SU-DHL-6 (cell line): ENCODE data around the gene RUNX1.

Experiments used
- H2AFZ ChIP-seq: fragments of 200-600 bp; sonication (generic); 2 replicates; pipeline ENCODE4 v1.6.1; 2014; ENCODE audit warnings: low read depth, mild to moderate bottlenecking, moderate library complexity, mixed read lengths, antibody characterized with exemption, low read length; ENCODE audit not compliant: severe bottlenecking
- H3F3A ChIP-seq: fragments of 200-600 bp; shearing (Covaris generic); 2 replicates; pipeline ENCODE4 v1.6.0; 2016; ENCODE audit warnings: antibody characterized with exemption, mild to moderate bottlenecking; ENCODE audit not compliant: insufficient read depth
- H3K27ac ChIP-seq: fragments of 200-600 bp; sonication (generic); 2 replicates; pipeline ENCODE4 v1.5.1; 2016; ENCODE audit warnings: low read depth, mild to moderate bottlenecking, low read length, moderate library complexity, mixed read lengths
- H3K27me3 ChIP-seq: fragments of 200-600 bp; sonication (generic), shearing (Covaris generic); 2 replicates; pipeline ENCODE4 v1.6.0; 2014; ENCODE audit warnings: mild to moderate bottlenecking, low read length
- H3K36me3 ChIP-seq: fragments of 200-600 bp; sonication (generic); 2 replicates; pipeline ENCODE4 v1.6.1; 2014; ENCODE audit warnings: mild to moderate bottlenecking, low read length, mixed read lengths
- H3K4me2 ChIP-seq: fragments of 300-600, 200-600 bp; shearing (Covaris generic), sonication (generic); 2 replicates; pipeline ENCODE4 v1.6.0; 2014; ENCODE audit warnings: low read length, low read depth, mild to moderate bottlenecking; ENCODE audit not compliant: poor library complexity, severe bottlenecking
- H3K4me3 ChIP-seq: fragments of 200-600 bp; sonication (generic); 2 replicates; pipeline ENCODE4 v1.5.1; 2014; ENCODE audit warnings: antibody characterized with exemption, low read length, mild to moderate bottlenecking, mixed read lengths; ENCODE audit not compliant: insufficient read depth, poor library complexity, severe bottlenecking
- H3K79me2 ChIP-seq: fragments of 200-600 bp; sonication (generic); 2 replicates; pipeline ENCODE4 v1.6.1; 2014; ENCODE audit warnings: mild to moderate bottlenecking, low read length, moderate library complexity; ENCODE audit not compliant: insufficient read depth
- H3K9ac ChIP-seq: fragments of 200-600 bp; sonication (generic); 2 replicates; pipeline ENCODE4 v1.7.0; 2014; ENCODE audit warnings: mild to moderate bottlenecking, low read length
- H3K9me2 ChIP-seq: fragments of 200-600 bp; sonication (generic); replicated peaks from 2 replicates; pipeline ENCODE4 v1.6.1; 2014; ENCODE audit warnings: low read length; ENCODE audit not compliant: insufficient read depth
- H3K9me3 ChIP-seq: fragments of 200-600 bp; sonication (generic); 2 replicates; pipeline ENCODE4 v1.6.1; 2014; ENCODE audit warnings: low read length, mixed read lengths; ENCODE audit not compliant: insufficient read depth
- H4K20me1 ChIP-seq: fragments of 200-600 bp; sonication (generic); 2 replicates; pipeline ENCODE4 v1.6.1; 2014; ENCODE audit warnings: low read depth, mild to moderate bottlenecking, antibody characterized with exemption, low read length, moderate library complexity, mixed read lengths
- EZH2phosphoT487 ChIP-seq: fragments of 200-600 bp; sonication (generic), shearing (Covaris generic); conservative IDR thresholded peaks from 2 replicates; pipeline ENCODE4 v1.6.1; 2018; ENCODE audit warnings: mild to moderate bottlenecking, antibody characterized with exemption, low read length, moderate library complexity, mixed read lengths
- TF ChIP-seq, protein P1 (sequence below): fragments of 200-600 bp; sonication (generic); IDR thresholded peaks from one replicate; pipeline ENCODE4 v1.5.1; 2017; ENCODE audit warnings: antibody characterized with exemption, mild to moderate bottlenecking, low read length, moderate library complexity; ENCODE audit not compliant: insufficient read depth, poor library complexity, severe bottlenecking

The RUNX1 gene

DNA sequence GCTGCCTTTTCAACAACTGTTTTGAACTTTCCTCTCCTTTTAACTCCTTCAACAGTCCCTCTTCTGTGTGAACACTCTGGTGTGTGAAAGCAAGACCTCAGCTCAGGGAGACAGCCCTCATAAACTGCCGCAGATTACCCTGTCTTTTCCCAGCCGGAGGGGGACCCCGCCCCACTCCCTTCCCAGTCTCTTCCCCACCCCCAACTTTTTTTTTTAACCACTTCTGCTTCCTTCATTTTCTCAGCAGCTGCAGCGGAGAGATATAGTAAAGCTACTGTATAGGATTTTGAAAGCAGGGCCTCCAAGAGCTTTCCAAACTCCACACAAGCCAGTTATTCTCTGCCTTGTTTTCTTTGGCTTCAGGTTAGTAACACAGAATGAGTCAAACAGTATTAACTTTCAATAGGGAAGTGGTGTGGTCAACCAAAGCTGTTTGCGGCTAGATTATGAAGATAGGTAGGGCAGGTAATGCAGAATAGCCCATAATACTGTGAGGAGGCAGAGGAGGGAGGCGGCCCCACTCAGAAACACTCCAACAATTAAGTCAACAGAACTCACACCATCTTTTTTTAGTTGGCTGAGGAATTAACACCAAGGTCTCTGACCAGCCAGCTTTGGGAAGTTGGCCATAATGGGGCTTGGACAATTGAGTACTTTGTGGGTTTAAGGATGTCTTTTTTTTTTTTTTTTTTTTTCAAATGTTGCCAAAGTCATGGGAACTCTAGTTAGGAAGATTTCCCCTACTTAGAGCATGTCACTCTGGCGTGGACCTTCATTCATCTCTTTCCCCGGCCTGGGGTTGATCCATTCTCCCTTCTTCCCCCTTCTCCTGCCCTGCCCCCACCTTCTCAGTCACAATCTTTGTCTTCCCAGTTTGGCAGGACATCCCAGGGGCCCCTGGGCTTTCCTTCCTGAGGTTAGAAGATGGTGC is 203.3 kb downstream of the RUNX1 start:
- Histone ChIP-seq H3F3A (no peaks in the 10 kb centered on the region), H4K20me1 (no peaks in the 10 kb centered on the region)

DNA sequence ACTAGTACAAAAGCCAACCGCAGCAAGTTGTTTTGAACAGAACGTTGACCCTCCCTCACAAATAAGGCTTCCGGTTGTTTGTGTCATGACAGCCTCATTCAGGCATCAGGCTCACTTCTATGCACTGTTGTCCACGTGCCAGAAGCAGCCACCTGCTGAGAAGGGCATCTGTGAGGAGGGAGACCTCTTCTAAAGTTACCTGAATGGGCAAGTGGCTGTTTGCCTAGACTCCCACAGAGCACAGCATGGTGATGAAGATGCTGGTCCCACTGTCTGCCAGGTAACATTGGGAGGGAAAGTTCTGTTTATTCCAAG is 204.2 kb downstream of the RUNX1 start:
- H3K79me2 ChIP-seq, result no peaks in the 10 kb centered on the region
- H3K4me3 ChIP-seq, result no peak overlapping the region
- H3K36me3 ChIP-seq, result no peaks in the 10 kb centered on the region; the same call in 1 of the 2 replicates
- H3K9me3 ChIP-seq, result no peaks in the 10 kb centered on the region
- H4K20me1 ChIP-seq, result no peaks in the 10 kb centered on the region
- no peaks in the 10 kb centered on the region for H3K27me3 ChIP-seq
- no peaks in the 10 kb centered on the region for H3K9me2 ChIP-seq
- no peaks in the 10 kb centered on the region for H3F3A ChIP-seq
- H3K4me2 ChIP-seq, result no peak overlapping the region
- H3K9ac ChIP-seq, result no peak overlapping the region
- TF ChIP-seq, protein P1, sequence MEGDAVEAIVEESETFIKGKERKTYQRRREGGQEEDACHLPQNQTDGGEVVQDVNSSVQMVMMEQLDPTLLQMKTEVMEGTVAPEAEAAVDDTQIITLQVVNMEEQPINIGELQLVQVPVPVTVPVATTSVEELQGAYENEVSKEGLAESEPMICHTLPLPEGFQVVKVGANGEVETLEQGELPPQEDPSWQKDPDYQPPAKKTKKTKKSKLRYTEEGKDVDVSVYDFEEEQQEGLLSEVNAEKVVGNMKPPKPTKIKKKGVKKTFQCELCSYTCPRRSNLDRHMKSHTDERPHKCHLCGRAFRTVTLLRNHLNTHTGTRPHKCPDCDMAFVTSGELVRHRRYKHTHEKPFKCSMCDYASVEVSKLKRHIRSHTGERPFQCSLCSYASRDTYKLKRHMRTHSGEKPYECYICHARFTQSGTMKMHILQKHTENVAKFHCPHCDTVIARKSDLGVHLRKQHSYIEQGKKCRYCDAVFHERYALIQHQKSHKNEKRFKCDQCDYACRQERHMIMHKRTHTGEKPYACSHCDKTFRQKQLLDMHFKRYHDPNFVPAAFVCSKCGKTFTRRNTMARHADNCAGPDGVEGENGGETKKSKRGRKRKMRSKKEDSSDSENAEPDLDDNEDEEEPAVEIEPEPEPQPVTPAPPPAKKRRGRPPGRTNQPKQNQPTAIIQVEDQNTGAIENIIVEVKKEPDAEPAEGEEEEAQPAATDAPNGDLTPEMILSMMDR, result no peak
- TF ChIP-seq EZH2phosphoT487, result no peak
- no peak overlapping the region for H2AFZ ChIP-seq
- no peak overlapping the region for H3K27ac ChIP-seq

More for the DNA sequence above, 203.3 kb downstream of the RUNX1 start:
- Histone ChIP-seq H3K27ac (no peak overlapping the region), H3K9ac (no peak overlapping the region), H3K9me2 (no peaks in the 10 kb centered on the region), H3K4me2 (no peak overlapping the region), H3K4me3 (no peak overlapping the region), H3K36me3 (no peaks in the 10 kb centered on the region; the same call in 1 of the 2 replicates), H3K9me3 (no peaks in the 10 kb centered on the region), H3K27me3 (no peaks in the 10 kb centered on the region), H3K79me2 (no peaks in the 10 kb centered on the region), H2AFZ (no peak overlapping the region)
- TF ChIP-seq, protein P1, result no peak
- no peak for TF ChIP-seq EZH2phosphoT487

DNA sequence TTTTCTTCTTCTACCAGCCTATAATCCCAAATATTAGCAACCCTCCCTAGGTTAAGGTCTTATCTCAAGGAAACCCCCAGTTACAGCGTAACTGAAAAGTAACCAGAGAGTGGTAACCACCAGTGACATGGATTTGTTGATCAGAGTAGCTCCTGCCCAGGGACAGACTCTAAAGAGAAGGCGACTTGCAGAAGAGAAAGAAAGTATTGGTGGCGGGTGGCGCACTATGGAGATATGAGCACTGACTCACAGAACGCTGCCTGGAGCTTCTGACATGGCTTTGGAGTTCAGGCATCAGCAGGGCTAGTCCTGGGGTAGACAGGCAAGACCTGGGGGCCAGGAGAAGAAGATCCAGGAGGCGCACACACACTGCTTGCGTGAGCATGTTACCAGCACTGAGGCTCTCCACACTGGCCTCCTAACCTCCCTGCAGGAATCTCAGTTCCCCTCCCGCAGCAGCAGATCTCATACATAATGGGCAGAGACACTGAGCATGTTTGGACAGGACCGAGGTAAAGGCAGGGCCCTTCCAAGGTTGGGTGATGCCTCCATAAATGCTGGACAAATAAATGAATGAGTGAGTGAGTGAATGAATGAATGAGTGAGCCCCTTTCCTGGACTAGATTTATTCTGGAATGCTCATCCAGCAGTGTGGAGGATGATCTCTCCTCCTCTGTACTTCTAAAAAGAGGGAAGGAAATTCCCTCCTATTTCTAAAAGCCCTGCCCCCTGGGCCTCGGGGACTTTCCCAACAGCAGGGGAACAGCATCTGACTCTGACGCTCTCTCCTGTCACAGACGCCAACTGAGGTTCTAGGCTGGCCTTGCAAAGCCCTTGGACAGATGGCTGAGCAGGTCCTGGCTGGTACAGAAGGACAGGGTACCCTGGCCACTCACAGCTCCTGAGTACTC is 204.8 kb downstream of the RUNX1 start:
- H3K9me3 ChIP-seq, result no peaks in the 10 kb centered on the region
- H3K27me3 ChIP-seq, result no peaks in the 10 kb centered on the region
- H3F3A ChIP-seq, result no peaks in the 10 kb centered on the region
- TF ChIP-seq EZH2phosphoT487, result no peak
- TF ChIP-seq, protein P1, result no peak
- no peaks in the 10 kb centered on the region for H3K9me2 ChIP-seq
- H3K9ac ChIP-seq, result no peak overlapping the region
- H3K79me2 ChIP-seq, result no peaks in the 10 kb centered on the region
- H2AFZ ChIP-seq, result no peak overlapping the region
- H4K20me1 ChIP-seq, result no peaks in the 10 kb centered on the region
- no peak overlapping the region for H3K4me2 ChIP-seq
- H3K27ac ChIP-seq, result no peak overlapping the region
- H3K4me3 ChIP-seq, result no peak overlapping the region
- no peaks in the 10 kb centered on the region; the same call in 1 of the 2 replicates for H3K36me3 ChIP-seq
